A673 (cell line): ENCODE measurements around the gene HILPDA. TPM values are rescaled to one million over a fixed set of nuclear protein-coding genes. Genes with fewer than 3 reads are reported as not detected.
A peak's percentile ranks its signal among the peaks of the same experiment; 100 is the strongest.
"Not testable (repeated sequence)": the region's sequence is repeated elsewhere in the genome, so short reads cannot be mapped to it uniquely, and the experiment has no call there.

Experiments
- BruUV-seq: library from RNA; stranded (reverse); fragments of 400-500 nt; replicated peaks from 2 replicates; lab custom pipeline; 2021; lab: Mats Ljungman, UMichigan
- CTCF ChIA-PET: fragments of 300-600 bp; sonication (Branson Sonifier 250); formaldehyde crosslinking; loops from one replicate; lab custom pipeline; 2022; ENCODE audit warnings: antibody characterized with exemption; lab: Charles Lee
- POLR2A ChIA-PET: fragments of 300-600 bp; sonication (Branson Sonifier 250); formaldehyde crosslinking; loops from one replicate; lab custom pipeline; 2022; ENCODE audit warnings: antibody characterized with exemption; ENCODE audit not compliant: low non-redundant PET; lab: Charles Lee
- DNase-seq: peaks from one replicate; pipeline ENCODE4 v3.0.0-alpha.2; 2015; ENCODE audit warnings: low spot score
- H3K27ac ChIP-seq: fragments of 200-600 bp; sonication (generic); 2 replicates; pipeline ENCODE4 v1.5.1; 2016; ENCODE audit warnings: mixed run types, low read depth, mild to moderate bottlenecking, mixed read lengths, antibody characterized with exemption, low read length; ENCODE audit not compliant: poor library complexity, severe bottlenecking
- H3K27me3 ChIP-seq: fragments of 200-600 bp; sonication (generic); replicated peaks from 2 replicates; pipeline ENCODE4 v1.6.1; 2017; ENCODE audit warnings: mixed run types, low read depth, mild to moderate bottlenecking, mixed read lengths, antibody characterized with exemption, low read length; ENCODE audit not compliant: insufficient read depth, poor library complexity
- H3K36me3 ChIP-seq: fragments of 200-600 bp; sonication (generic); 2 replicates; pipeline ENCODE4 v1.6.1; 2016; ENCODE audit warnings: mixed run types, mild to moderate bottlenecking, mixed read lengths, antibody characterized with exemption, low read length; ENCODE audit not compliant: insufficient read depth, poor library complexity, severe bottlenecking
- H3K4me1 ChIP-seq: fragments of 200-600 bp; sonication (generic); 2 replicates; pipeline ENCODE4 v1.6.1; 2017; ENCODE audit warnings: mixed run types, mild to moderate bottlenecking, mixed read lengths, antibody characterized with exemption, low read length; ENCODE audit not compliant: insufficient read depth, poor library complexity, severe bottlenecking
- H3K4me3 ChIP-seq: fragments of 200-600 bp; sonication (generic); 2 replicates; pipeline ENCODE4 v1.5.1; 2016; ENCODE audit warnings: low read depth, mixed run types, mild to moderate bottlenecking, mixed read lengths, low read length; ENCODE audit not compliant: poor library complexity, severe bottlenecking
- H3K9me3 ChIP-seq: fragments of 200-600 bp; sonication (generic); 2 replicates; pipeline ENCODE4 v1.6.1; 2016; ENCODE audit warnings: mixed run types, low read depth, mild to moderate bottlenecking, mixed read lengths, antibody characterized with exemption, low read length; ENCODE audit not compliant: poor library complexity, severe bottlenecking
- intact Hi-C: fragments of 100-400 bp; cut with micrococcal nuclease; formaldehyde crosslinking; loops from one replicate; pipeline ENCODE4 v1.10.0; 2022; ENCODE audit not compliant: unreplicated experiment
- total RNA-seq: library from RNA; stranded (reverse); gene quantifications from 2 replicates; pipeline ENCODE4 v1.2.3, GENCODE V29; 2021
- TF ChIP-seq, protein P1 (sequence below): fragments of 300-800, 200-600 bp; sonication (generic); conservative IDR thresholded peaks from 2 replicates; pipeline ENCODE4 v1.5.1; 2017; ENCODE audit warnings: low read depth, mild to moderate bottlenecking, antibody characterized with exemption, low read length, moderate library complexity, mixed read lengths

HILPDA gene
- total RNA-seq, 1 experiment from 2014 or later, result 36.1 TPM

DNA sequence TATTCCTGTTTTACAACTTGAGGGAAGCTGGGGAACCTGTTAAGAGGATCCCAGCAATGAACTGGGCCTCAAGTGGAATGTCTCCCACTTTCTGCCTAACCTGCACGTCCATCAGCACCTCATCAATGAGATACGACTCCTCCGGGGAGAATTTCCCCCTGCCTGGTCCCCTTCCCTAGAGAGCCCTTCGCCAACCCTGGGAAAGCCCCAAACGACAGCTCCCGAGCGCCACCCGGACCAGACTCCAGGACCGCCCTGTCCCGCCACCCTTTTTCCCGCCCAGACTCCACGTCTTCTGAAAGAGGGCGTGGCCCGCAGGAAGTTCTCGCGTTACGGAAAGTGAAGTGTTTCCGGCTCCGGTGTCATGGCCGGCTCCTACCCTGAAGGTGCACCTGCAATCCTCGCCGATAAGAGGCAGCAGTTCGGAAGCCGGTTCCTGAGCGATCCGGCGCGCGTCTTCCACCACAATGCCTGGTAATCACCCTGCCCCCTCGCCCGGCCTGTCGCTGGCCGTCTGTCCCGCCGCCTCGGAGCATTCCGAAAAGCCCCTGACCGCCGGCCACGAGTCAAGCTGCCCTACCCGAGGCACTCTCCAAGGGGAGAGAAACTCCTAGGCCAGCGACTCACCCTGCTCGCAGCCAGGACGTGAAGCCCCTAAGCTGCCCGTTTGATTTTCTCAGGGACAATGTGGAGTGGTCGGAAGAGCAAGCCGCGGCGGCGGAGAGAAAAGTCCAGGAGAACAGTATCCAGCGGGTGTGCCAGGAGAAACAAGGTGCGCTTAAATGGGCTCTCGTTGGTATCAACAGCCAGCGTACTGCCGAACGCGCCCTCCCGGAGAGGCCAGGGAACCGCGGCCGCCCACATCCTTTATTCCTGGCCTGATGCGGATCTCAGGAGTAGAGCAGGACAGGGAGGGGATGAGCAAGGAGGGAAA, 21.0 kb downstream of the HILPDA start, which contains the start of gene METTL2B:
METTL2B (plus strand) TSS at position 347 of the 934 bp plus-strand sequence; CDS start at position 365, 18 bp downstream.
- TF ChIP-seq, protein P1, sequence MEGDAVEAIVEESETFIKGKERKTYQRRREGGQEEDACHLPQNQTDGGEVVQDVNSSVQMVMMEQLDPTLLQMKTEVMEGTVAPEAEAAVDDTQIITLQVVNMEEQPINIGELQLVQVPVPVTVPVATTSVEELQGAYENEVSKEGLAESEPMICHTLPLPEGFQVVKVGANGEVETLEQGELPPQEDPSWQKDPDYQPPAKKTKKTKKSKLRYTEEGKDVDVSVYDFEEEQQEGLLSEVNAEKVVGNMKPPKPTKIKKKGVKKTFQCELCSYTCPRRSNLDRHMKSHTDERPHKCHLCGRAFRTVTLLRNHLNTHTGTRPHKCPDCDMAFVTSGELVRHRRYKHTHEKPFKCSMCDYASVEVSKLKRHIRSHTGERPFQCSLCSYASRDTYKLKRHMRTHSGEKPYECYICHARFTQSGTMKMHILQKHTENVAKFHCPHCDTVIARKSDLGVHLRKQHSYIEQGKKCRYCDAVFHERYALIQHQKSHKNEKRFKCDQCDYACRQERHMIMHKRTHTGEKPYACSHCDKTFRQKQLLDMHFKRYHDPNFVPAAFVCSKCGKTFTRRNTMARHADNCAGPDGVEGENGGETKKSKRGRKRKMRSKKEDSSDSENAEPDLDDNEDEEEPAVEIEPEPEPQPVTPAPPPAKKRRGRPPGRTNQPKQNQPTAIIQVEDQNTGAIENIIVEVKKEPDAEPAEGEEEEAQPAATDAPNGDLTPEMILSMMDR, result peak; percentile 51
- Histone ChIP-seq H3K27ac (peak within 1 kb of the TSS; percentile 91), H3K36me3 (peaks cover 18% of the 10 kb centered on the region), H3K4me3 (peak within 1 kb of the TSS; percentile 90), H3K4me1 (peaks cover 12% of the 10 kb centered on the region)
- POLR2A ChIA-PET, result interaction anchor here (0.5 kb wide), 1 partner anchor 33 kb away, joined by 4 read pairs; no protein-coding TSS in a partner anchor
- BruUV-seq, H3K27me3 ChIP-seq, H3K9me3 ChIP-seq: not testable (repeated sequence)
- intact Hi-C loops, result loop anchor here (5.0 kb wide), 2 partner anchors 56 to 406 kb away; no protein-coding TSS in a partner anchor
- DNase-seq, result peak; percentile 98
- CTCF ChIA-PET, result interaction anchor here (0.6 to 1.0 kb wide), 3 partner anchors 16 to 49 kb away, joined by 3 to 4 read pairs (median 3); no protein-coding TSS in a partner anchor

DNA sequence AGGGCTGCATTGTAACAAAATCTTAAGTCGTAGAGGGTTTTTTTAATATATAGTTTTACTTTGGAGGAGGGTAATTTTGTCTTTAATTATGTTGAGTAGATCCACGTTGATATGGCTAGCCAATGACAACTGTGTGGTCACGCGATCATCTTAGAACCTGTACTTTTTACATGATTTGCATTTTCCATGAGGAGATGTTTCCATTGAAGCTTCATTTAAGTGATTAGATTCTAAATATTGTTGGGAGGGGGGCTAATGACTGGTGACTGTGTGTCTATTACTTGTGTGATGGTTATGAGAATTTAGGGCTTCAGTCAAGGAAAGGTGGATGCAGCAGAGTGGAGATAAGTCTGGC, 21.6 kb downstream of the HILPDA start:
- peak overlapping the region; percentile 91 for H3K27ac ChIP-seq
- POLR2A ChIA-PET, H3K9me3 ChIP-seq, DNase-seq, BruUV-seq, CTCF ChIA-PET, H3K27me3 ChIP-seq: not testable (repeated sequence)
- peaks cover 12% of the 10 kb centered on the region for H3K4me1 ChIP-seq
- intact Hi-C loops, result loop anchor here (5.0 kb wide), 2 partner anchors 55 to 405 kb away; no protein-coding TSS in a partner anchor
- peak overlapping the region; percentile 90 for H3K4me3 ChIP-seq
- H3K36me3 ChIP-seq, result peaks cover 20% of the 10 kb centered on the region

DNA sequence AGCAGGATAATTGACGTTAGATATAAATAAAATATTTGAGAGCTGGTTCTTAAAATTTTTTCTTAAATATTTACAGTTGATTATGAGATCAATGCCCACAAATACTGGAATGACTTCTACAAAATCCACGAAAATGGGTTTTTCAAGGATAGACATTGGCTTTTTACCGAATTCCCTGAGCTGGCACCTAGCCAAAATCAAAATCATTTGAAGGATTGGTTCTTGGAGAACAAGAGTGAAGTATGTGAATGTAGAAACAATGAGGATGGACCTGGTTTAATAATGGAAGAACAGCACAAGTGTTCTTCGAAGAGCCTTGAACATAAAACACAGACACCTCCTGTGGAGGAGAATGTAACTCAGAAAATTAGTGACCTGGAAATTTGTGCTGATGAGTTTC, 23.4 kb downstream of the HILPDA start:
- DNase-seq, BruUV-seq, H3K27me3 ChIP-seq, CTCF ChIA-PET, H3K4me3 ChIP-seq, H3K9me3 ChIP-seq, H3K27ac ChIP-seq, POLR2A ChIA-PET: not testable (repeated sequence)
- Histone ChIP-seq H3K36me3 (peaks cover 20% of the 10 kb centered on the region), H3K4me1 (peaks cover 12% of the 10 kb centered on the region)
- intact Hi-C loops, result loop anchor here (5.0 kb wide), 2 partner anchors 53 to 403 kb away; no protein-coding TSS in a partner anchor

GRCh38 chr7:128488134-128488533, 32.5 kb downstream of the HILPDA start:
- intact Hi-C loops, POLR2A ChIA-PET, DNase-seq, H3K4me3 ChIP-seq, CTCF ChIA-PET, H3K36me3 ChIP-seq, H3K27ac ChIP-seq, H3K9me3 ChIP-seq, BruUV-seq, H3K4me1 ChIP-seq, H3K27me3 ChIP-seq: not testable (repeated sequence)
